Measurements from ENCODE around the gene INSL3.
A peak's percentile ranks its signal among the peaks of the same experiment; 100 is the strongest.
"Not testable (repeated sequence)": the region's sequence is repeated elsewhere in the genome, so short reads cannot be mapped to it uniquely, and the experiment has no call there.

The INSL3 gene

GRCh38 chr19:17783721-17784120 is 37.6 kb downstream of the INSL3 start:
- DNase-seq, ATAC-seq: not testable (repeated sequence)

- DNase-seq (no peak), ATAC-seq (no peak)
Observed at GRCh38 chr19:17780781-17781180, 40.5 kb downstream of the INSL3 start.

- DNase-seq (no peak), ATAC-seq (no peak)
Observed at GRCh38 chr19:17778968-17779929, 42.1 kb downstream of the INSL3 start.

- ATAC-seq = peak; percentile 41
- peak; percentile 73 for DNase-seq
Observed at GRCh38 chr19:17778251-17778967, 42.9 kb downstream of the INSL3 start.

- ATAC-seq, DNase-seq: not testable (repeated sequence)
Observed at GRCh38 chr19:17777840-17778239, 43.5 kb downstream of the INSL3 start.

GRCh38 chr19:17775991-17776803 is 45.1 kb downstream of the INSL3 start:
- DNase-seq (peak; percentile 44), ATAC-seq (peak; percentile 59)

GRCh38 chr19:17775245-17775927 is 45.9 kb downstream of the INSL3 start:
- ATAC-seq (no peak), DNase-seq (peak; percentile 59)

GRCh38 chr19:17772172-17772571 is 49.1 kb downstream of the INSL3 start:
- ATAC-seq = no peak
- DNase-seq = no peak

GRCh38 chr19:17770613-17771012 is 50.7 kb downstream of the INSL3 start:
- DNase-seq = no peak
- no peak for ATAC-seq

- ATAC-seq = no peak
- DNase-seq = no peak
Observed at GRCh38 chr19:17767559-17767958, 53.8 kb downstream of the INSL3 start.

GRCh38 chr19:17766543-17767131 is 54.7 kb downstream of the INSL3 start:
- peak; percentile 32 for ATAC-seq
- peak; percentile 62 for DNase-seq
